ENCODE data around the gene SLC16A3. TPM values are rescaled to one million over a fixed set of nuclear protein-coding genes. Genes with fewer than 3 reads are reported as not detected.

Gene SLC16A3
- total RNA-seq, 6 experiments from 2014 or later: 4.1 to 34.0 (median 7.3) TPM

DNA sequence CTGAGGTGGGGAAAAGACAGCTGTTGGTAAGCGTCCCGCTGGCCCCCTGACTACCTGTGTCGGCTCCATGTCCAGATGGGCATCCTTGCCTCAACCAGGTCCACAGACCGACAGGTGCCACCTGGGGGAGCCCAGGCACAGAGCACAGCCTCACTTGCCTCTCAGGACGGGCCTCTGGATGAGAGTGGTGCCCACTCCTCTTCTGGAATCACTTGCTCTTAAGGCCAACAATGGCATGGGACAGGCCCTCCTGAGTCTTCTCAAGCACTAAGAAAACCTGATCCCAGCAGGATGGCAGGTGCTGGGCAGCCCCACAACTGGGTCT is 17.2 kb downstream of the SLC16A3 start:
- DNase-seq (no peak), ATAC-seq (no peak)
- peaks cover 17 to 79% (median 47%) of the 10 kb centered on the region in 4 donors for H3K36me3 ChIP-seq
- H3K9me3 ChIP-seq: no peaks in the 10 kb centered on the region
- 100% methylated on average over 3 of the region's 5 CpGs for WGBS (ENCODE audit: insufficient coverage, low coverage, low lambda C conversion rate, missing lambda C conversion rate)
- intact Hi-C loops (cut with DNase I): no loop called here
- H3K27ac ChIP-seq: no peak overlapping the region
- H3K4me1 ChIP-seq: peaks cover 0 to 27% (median 20%) of the 10 kb centered on the region in 4 donors
- no peaks in the 10 kb centered on the region for H3K27me3 ChIP-seq
- H3K4me3 ChIP-seq: no peak overlapping the region
- TF ChIP-seq, protein P1, sequence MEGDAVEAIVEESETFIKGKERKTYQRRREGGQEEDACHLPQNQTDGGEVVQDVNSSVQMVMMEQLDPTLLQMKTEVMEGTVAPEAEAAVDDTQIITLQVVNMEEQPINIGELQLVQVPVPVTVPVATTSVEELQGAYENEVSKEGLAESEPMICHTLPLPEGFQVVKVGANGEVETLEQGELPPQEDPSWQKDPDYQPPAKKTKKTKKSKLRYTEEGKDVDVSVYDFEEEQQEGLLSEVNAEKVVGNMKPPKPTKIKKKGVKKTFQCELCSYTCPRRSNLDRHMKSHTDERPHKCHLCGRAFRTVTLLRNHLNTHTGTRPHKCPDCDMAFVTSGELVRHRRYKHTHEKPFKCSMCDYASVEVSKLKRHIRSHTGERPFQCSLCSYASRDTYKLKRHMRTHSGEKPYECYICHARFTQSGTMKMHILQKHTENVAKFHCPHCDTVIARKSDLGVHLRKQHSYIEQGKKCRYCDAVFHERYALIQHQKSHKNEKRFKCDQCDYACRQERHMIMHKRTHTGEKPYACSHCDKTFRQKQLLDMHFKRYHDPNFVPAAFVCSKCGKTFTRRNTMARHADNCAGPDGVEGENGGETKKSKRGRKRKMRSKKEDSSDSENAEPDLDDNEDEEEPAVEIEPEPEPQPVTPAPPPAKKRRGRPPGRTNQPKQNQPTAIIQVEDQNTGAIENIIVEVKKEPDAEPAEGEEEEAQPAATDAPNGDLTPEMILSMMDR (IDR thresholded peaks at IDR 0.05): no peak
- TF ChIP-seq POLR2A (IDR thresholded peaks at IDR 0.05): no peak

DNA sequence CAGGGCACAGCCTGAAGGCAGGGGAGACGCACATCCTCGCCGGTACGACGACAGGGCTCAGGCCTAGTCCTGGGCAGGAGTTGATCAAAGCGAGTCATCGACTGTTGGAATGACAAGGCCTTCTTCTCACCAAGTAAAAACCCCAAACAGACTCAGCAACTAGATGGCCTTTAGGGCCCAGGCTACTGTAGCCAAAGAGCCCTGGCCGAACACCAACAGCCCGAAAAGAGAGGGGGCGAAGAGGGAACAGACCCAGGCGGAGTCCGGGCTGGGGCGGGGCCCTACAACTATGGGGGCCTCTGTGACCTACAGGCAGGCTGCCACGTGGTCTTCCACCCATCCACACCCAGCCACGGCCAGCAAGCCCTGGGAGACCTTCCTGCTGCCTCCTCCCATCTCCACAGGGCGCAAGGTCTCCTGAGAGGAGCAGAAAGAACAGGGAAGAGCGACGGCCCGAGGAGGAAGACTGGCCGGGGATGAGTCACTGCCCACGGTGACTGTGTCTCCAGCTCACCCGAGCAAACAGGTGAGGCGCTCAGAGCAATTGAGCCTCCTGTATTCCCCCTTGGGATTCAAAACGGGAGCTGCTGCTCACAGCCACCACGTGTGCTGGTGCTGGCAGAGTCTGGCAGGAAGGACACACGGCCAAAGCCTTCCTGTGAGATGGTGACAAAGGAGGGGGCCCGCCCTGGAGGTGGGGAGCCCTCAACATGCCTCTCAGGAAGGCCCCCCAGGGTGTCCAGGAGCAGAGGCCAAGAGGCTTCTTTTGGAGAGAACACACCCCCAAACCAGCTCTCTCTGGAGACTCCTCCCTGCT is 17.7 kb downstream of the SLC16A3 start:
- ATAC-seq: no peak
- Histone ChIP-seq H3K9me3 (no peaks in the 10 kb centered on the region), H3K36me3 (peaks cover 22 to 85% (median 53%) of the 10 kb centered on the region in 4 donors), H3K4me1 (peaks cover 0 to 22% (median 14%) of the 10 kb centered on the region in 4 donors), H3K27ac (no peak overlapping the region), H3K27me3 (no peaks in the 10 kb centered on the region), H3K4me3 (no peak overlapping the region)
- DNase-seq: peak in 1 of 3 donors; percentile 32
- TF ChIP-seq, protein P1 (IDR thresholded peaks at IDR 0.05): no peak
- TF ChIP-seq POLR2A (IDR thresholded peaks at IDR 0.05): no peak
- intact Hi-C loops (cut with DNase I): no loop called here
- 74% methylated on average over 14 of the region's 27 CpGs for WGBS (ENCODE audit: insufficient coverage, low coverage, low lambda C conversion rate, missing lambda C conversion rate)

DNA sequence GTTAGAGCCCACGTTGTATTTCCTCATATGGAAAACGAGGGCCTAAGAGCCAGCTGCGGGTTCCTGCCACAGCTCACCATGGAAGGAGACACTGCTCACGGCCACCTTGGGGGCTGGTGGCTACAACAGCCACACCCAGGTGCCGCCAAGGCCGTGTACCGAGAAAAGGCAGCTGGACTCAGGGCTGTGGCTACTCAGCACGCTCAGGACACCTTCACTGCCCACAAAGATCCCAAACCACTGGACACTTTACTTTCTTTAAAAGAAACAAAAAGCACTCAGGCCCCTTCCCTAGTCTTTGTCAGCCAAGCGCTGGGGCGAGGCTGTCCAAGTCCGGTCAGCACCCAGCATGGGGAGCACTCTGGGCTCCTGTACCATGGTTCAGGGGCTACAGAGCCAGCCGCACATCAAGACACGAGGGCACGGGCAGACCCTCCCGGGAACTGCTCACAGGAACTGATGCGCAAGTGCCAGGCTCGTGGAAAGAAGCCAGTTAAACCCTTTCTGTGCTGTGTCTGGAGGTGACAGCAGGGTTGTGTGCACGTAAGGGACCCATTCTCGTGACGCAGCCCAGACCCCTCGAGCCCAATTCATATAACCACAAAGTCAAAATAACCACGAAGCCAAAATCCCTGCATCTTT is 18.5 kb downstream of the SLC16A3 start:
- Histone ChIP-seq H3K4me3 (no peak overlapping the region), H3K4me1 (peaks cover 0 to 14% (median 8%) of the 10 kb centered on the region in 4 donors), H3K9me3 (no peaks in the 10 kb centered on the region), H3K36me3 (peaks cover 29 to 92% (median 58%) of the 10 kb centered on the region in 4 donors), H3K27me3 (no peaks in the 10 kb centered on the region), H3K27ac (no peak overlapping the region)
- intact Hi-C loops (cut with DNase I): no loop called here
- 47% methylated on average over 9 of the region's 22 CpGs for WGBS (ENCODE audit: insufficient coverage, low coverage, low lambda C conversion rate, missing lambda C conversion rate)
- ATAC-seq (no peak), DNase-seq (no peak)
- TF ChIP-seq, protein P1 (IDR thresholded peaks at IDR 0.05): no peak
- no peak for TF ChIP-seq POLR2A (IDR thresholded peaks at IDR 0.05)

DNA sequence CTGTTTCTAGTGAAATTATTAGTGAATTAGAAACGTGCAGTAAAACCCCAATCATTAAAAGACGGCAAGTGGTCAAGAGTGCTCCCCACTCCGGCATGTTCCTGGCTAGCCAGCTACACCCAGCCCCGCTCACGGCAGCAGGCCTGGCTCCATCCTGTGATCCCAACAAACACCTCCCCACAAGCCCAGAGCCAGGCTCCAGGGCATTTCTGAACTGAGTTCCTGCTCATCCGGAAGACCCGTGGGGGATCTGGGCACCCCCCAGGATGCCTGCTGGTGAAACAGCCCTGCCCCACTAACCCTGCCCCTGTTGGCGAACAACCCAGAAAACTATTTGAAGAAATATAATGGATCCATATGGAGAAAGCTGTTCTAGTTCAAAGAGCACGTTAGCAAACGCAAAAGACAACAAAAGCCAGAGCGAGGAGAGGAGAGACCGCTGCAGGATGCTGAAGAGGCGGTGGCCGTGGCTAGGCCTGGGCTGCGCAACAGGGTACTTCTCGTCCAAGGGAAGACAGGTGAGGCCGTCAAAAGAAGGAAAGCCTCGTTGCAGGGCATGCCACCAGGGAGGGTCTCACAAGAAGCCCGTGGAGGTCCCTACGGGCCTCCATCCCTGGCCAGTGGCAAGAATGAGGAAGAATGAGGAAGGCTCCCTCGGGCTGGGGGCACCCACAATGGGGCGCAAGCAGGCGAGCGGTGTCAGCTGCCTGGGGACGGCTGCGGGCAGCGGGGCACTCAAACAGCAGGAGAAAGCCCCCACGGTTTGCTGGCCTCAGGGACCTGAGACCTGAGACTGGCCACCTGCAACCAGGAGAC is 19.2 kb downstream of the SLC16A3 start:
- Histone ChIP-seq H3K4me3 (no peak overlapping the region), H3K27me3 (no peaks in the 10 kb centered on the region), H3K36me3 (peaks cover 35 to 100% (median 66%) of the 10 kb centered on the region in 4 donors), H3K9me3 (no peaks in the 10 kb centered on the region), H3K27ac (no peak overlapping the region), H3K4me1 (peaks cover 0 to 7% (median 2%) of the 10 kb centered on the region in 4 donors)
- no peak for TF ChIP-seq POLR2A (IDR thresholded peaks at IDR 0.05)
- TF ChIP-seq, protein P1 (IDR thresholded peaks at IDR 0.05): no peak
- no peak for ATAC-seq
- intact Hi-C loops (cut with DNase I): no loop called here
- 71% methylated on average over 14 of the region's 28 CpGs for WGBS (ENCODE audit: insufficient coverage, low coverage, low lambda C conversion rate, missing lambda C conversion rate)
- peak in 1 of 3 donors; percentile 18 for DNase-seq
